ENCODE data around the gene PPM1B. TPM values are rescaled to one million over a fixed set of nuclear protein-coding genes. Genes with fewer than 3 reads are reported as not detected.

PPM1B gene
- total and polyA plus RNA-seq, 2 of the 13 experiments (the other 11 are each of a cell fraction or from before 2014, with no cell fraction given): 24.4 to 25.0 TPM

DNA sequence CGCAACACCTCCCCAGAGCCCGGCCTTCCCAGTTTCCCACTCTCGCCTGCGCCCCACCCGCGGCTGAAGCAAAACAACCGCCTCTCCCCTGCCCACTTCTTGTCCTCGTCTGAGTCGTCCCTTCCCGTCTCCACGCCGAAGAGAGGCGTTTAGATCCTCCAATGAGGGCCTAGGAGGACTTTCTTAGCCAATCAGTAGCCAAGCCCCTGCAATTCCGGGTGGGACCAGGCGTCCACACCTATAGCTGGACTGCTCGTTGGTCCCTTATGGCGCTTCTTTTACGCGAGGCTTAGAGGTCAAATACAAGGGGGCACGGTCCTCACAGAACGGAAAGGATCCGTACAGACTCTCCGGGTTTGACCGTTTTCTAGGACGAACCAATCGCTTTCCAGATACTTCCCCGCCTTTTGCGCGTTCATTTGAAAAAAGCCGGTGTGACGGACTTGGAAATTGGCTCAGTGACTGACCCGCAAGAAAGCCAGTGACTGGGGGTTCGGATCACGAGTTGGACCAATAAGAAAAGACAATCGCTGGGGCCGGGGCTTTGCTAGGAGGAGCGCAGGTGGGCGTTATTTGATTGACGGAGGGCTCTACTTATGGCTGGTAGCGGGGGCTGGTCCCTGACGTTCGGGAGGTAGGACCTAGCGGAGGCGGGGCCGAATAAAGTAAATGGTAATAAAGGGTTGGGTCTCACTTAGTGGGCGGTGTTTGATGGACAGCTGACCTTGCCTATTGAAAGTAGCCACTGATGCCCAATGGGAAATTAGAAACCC is 581 bp upstream of the PPM1B start (continued):
- TF ChIP-seq, protein P1, sequence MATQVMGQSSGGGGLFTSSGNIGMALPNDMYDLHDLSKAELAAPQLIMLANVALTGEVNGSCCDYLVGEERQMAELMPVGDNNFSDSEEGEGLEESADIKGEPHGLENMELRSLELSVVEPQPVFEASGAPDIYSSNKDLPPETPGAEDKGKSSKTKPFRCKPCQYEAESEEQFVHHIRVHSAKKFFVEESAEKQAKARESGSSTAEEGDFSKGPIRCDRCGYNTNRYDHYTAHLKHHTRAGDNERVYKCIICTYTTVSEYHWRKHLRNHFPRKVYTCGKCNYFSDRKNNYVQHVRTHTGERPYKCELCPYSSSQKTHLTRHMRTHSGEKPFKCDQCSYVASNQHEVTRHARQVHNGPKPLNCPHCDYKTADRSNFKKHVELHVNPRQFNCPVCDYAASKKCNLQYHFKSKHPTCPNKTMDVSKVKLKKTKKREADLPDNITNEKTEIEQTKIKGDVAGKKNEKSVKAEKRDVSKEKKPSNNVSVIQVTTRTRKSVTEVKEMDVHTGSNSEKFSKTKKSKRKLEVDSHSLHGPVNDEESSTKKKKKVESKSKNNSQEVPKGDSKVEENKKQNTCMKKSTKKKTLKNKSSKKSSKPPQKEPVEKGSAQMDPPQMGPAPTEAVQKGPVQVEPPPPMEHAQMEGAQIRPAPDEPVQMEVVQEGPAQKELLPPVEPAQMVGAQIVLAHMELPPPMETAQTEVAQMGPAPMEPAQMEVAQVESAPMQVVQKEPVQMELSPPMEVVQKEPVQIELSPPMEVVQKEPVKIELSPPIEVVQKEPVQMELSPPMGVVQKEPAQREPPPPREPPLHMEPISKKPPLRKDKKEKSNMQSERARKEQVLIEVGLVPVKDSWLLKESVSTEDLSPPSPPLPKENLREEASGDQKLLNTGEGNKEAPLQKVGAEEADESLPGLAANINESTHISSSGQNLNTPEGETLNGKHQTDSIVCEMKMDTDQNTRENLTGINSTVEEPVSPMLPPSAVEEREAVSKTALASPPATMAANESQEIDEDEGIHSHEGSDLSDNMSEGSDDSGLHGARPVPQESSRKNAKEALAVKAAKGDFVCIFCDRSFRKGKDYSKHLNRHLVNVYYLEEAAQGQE (IDR thresholded peaks at IDR 0.05; ENCODE audit: borderline replicate concordance in 1 of 2, low read depth in 1 of 2, low read length in 2 of 2): no peak; a peak in 1 of 4 replicates
- TF ChIP-seq SOX5 (CRISPR knock-in tag; IDR thresholded peaks at IDR 0.05; ENCODE audit: borderline replicate concordance) (peak; percentile 33; the same call in 1 of the 2 replicates), ZNF557 (CRISPR knock-in tag; IDR thresholded peaks at IDR 0.05) (no peak; the same call in 1 of the 2 replicates), ZNF44 (CRISPR knock-in tag; IDR thresholded peaks at IDR 0.05) (no peak), ZNF354B (CRISPR knock-in tag; IDR thresholded peaks at IDR 0.05) (0 out of 2 replicates have a peak, but pooled peaks have one; percentile 31), ZNF543 (CRISPR knock-in tag; IDR thresholded peaks at IDR 0.05) (peak; percentile 76), MBNL3 (CRISPR knock-in tag; conservative IDR thresholded peaks at IDR 0.05) (no peak), SRY (CRISPR knock-in tag; IDR thresholded peaks at IDR 0.05) (no peak), ZNF761 (CRISPR knock-in tag; conservative IDR thresholded peaks at IDR 0.05) (no peak), ZNF274 (CRISPR knock-in tag; IDR thresholded peaks at IDR 0.05) (peak; percentile 24; the same call in 1 of the 2 replicates), ZFX (CRISPR knock-in tag; IDR thresholded peaks at IDR 0.05; ENCODE audit: low read depth) (peak; percentile 64; the same call in 1 of the 2 replicates), ZNF207 (IDR thresholded peaks at IDR 0.05; ENCODE audit: borderline replicate concordance) (no peak), PAX8 (CRISPR knock-in tag; IDR thresholded peaks at IDR 0.05; ENCODE audit: borderline replicate concordance) (0 out of 2 replicates have a peak, but pooled peaks have one; percentile 12), ZNF451 (CRISPR knock-in tag; IDR thresholded peaks at IDR 0.05) (no peak), ZMYM3 (CRISPR knock-in tag; IDR thresholded peaks at IDR 0.05) (peak; percentile 63; the same call in 1 of the 2 replicates), NFKBIZ (CRISPR knock-in tag; IDR thresholded peaks at IDR 0.05) (peak; percentile 90), MZF1 (CRISPR knock-in tag; IDR thresholded peaks at IDR 0.05; ENCODE audit: borderline replicate concordance) (no peak), ZNF235 (CRISPR knock-in tag; IDR thresholded peaks at IDR 0.05; ENCODE audit: borderline replicate concordance) (0 out of 2 replicates have a peak, but pooled peaks have one; percentile 40), ZNF552 (CRISPR knock-in tag; IDR thresholded peaks at IDR 0.05; ENCODE audit: borderline replicate concordance) (peak; percentile 68; the same call in 1 of the 2 replicates)
- TF ChIP-seq, protein P2, sequence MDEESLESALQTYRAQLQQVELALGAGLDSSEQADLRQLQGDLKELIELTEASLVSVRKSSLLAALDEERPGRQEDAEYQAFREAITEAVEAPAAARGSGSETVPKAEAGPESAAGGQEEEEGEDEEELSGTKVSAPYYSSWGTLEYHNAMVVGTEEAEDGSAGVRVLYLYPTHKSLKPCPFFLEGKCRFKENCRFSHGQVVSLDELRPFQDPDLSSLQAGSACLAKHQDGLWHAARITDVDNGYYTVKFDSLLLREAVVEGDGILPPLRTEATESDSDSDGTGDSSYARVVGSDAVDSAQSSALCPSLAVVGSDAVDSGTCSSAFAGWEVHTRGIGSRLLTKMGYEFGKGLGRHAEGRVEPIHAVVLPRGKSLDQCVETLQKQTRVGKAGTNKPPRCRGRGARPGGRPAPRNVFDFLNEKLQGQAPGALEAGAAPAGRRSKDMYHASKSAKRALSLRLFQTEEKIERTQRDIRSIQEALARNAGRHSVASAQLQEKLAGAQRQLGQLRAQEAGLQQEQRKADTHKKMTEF (CRISPR knock-in tag; IDR thresholded peaks at IDR 0.05): peak; percentile 90
- TF ChIP-seq, protein P3, sequence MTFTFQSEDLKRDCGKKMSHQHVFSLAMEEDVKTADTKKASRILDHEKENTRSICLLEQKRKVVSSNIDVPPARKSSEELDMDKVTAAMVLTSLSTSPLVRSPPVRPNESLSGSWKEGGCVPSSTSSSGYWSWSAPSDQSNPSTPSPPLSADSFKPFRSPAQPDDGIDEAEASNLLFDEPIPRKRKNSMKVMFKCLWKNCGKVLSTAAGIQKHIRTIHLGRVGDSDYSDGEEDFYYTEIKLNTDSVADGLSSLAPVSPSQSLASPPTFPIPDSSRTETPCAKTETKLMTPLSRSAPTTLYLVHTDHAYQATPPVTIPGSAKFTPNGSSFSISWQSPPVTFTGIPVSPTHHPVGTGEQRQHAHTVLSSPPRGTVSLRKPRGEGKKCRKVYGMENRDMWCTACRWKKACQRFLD (CRISPR knock-in tag; IDR thresholded peaks at IDR 0.05; ENCODE audit: borderline replicate concordance): 0 out of 2 replicates have a peak, but pooled peaks have one; percentile 70
- TF ChIP-seq, protein P4, sequence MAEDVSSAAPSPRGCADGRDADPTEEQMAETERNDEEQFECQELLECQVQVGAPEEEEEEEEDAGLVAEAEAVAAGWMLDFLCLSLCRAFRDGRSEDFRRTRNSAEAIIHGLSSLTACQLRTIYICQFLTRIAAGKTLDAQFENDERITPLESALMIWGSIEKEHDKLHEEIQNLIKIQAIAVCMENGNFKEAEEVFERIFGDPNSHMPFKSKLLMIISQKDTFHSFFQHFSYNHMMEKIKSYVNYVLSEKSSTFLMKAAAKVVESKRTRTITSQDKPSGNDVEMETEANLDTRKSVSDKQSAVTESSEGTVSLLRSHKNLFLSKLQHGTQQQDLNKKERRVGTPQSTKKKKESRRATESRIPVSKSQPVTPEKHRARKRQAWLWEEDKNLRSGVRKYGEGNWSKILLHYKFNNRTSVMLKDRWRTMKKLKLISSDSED (CRISPR knock-in tag; IDR thresholded peaks at IDR 0.05): no peak
